GM19099 (cell line): Measurements from ENCODE around the gene NET1.

ENCODE experiments used
- POLR2A ChIP-seq: IDR thresholded peaks from 3 replicates; pipeline ENCODE4 v1.6.1; 2011; ENCODE audit warnings: low read depth; ENCODE audit not compliant: insufficient read length; ENCODE audit errors: extremely low read depth

The NET1 gene

GRCh38 chr10:5506751-5507648, 94.6 kb downstream of the NET1 start:
- no peak for TF ChIP-seq POLR2A

GRCh38 chr10:5507649-5508131, 95.3 kb downstream of the NET1 start:
- TF ChIP-seq POLR2A: no peak

GRCh38 chr10:5508161-5508604, 95.8 kb downstream of the NET1 start:
- no peak for TF ChIP-seq POLR2A
